Measurements from ENCODE around the gene LTBP4.

- TF ChIP-seq TAF1 (IDR thresholded peaks at IDR 0.05; ENCODE audit: low read depth, low read length): no peak
- TF ChIP-seq POLR2A (IDR thresholded peaks at IDR 0.05; ENCODE audit: low read depth, low read length): no peak
These were observed 41.7 kb downstream of the LTBP4 start for GRCh38 chr19:40642757-40643305.
